Body of pancreas (tissue), 4 donors: ENCODE results near the gene ADAMTSL5. TPM values are rescaled to one million over a fixed set of nuclear protein-coding genes. Genes with fewer than 3 reads are reported as not detected.

ENCODE experiments used
- ATAC-seq: fragments of 150-250 bp; one replicate; pipeline ENCODE4 v1.9.1; 2016
- DNase-seq, 4 donors: peaks; one replicate each; pipeline ENCODE4 v3.0.0-alpha.2; 2019
- H3K27ac ChIP-seq, 4 donors: fragments of 200-600 bp; sonication (generic); 1 replicate in 3 of 4; 2 replicates in 1 of 4; pipeline versions ENCODE4 v1.5.1 to v1.6.1; 2016 to 2019; ENCODE audit warnings: mild to moderate bottlenecking in 1 of 4, mixed read lengths in 1 of 4, moderate library complexity in 1 of 4
- H3K27me3 ChIP-seq, 2 donors: fragments of 200-600 bp; sonication (generic); one replicate each; pipeline ENCODE4 v1.6.0; 2016; ENCODE audit warnings: mild to moderate bottlenecking in 1 of 2
- H3K36me3 ChIP-seq, 2 donors: fragments of 200-600 bp; sonication (generic); replicated peaks in 1 of 2; 2 replicates each; pipeline ENCODE4 v1.5.1; 2016; ENCODE audit warnings: low read depth in 2 of 2; ENCODE audit not compliant: insufficient read depth in 1 of 2
- H3K4me1 ChIP-seq: fragments of 200-600 bp; sonication (generic); one replicate; pipeline ENCODE4 v1.6.0; 2016
- H3K4me3 ChIP-seq, 2 donors: fragments of 200-600 bp; sonication (generic); 1 replicate in 1 of 2; 2 replicates in 1 of 2; pipeline ENCODE4 v1.5.1; 2016 to 2019
- H3K9me3 ChIP-seq, 3 donors: fragments of 200-600 bp; sonication (generic); 1 replicate in 2 of 3; 2 replicates in 1 of 3; pipeline ENCODE4 v1.5.1; 2016
- POLR2A ChIP-seq, 3 donors: fragments of 450-650 bp; IDR thresholded peaks; one replicate each; pipeline ENCODE4 v1.6.1; 2016; ENCODE audit warnings: antibody characterized with exemption in 3 of 3, mild to moderate bottlenecking in 2 of 3
- WGBS, 2 donors: methylation state at CpG; one replicate each; pipeline ENCODE4 v1.1.5; 2017; 5-methylcytosine and 5-hydroxymethylcytosine counted together
- intact Hi-C: fragments of 100-400 bp; cut with DNase I; formaldehyde crosslinking; loops from one replicate; pipeline ENCODE4 v1.15.1; 2023
- total RNA-seq, 2 donors: library from RNA; depleted of rRNA; stranded (reverse); fragments of >200 nt; gene quantifications; one replicate each; pipeline ENCODE4 v1.1.0, GENCODE V29; 2016
- TF ChIP-seq, protein P1 (sequence below), 7 experiments: fragments of 450-650 bp in 4 of 7; fragments of 200-600 bp in 3 of 7; sonication (generic) in 3 of 7; IDR thresholded peaks; one replicate each; pipeline ENCODE4 v1.5.1; 2016 to 2019; ENCODE audit warnings: antibody characterized with exemption in 7 of 7

ADAMTSL5 gene
- total RNA-seq, 2 donors from 2014 or later, result 1.3 TPM; not detected in 1

DNA sequence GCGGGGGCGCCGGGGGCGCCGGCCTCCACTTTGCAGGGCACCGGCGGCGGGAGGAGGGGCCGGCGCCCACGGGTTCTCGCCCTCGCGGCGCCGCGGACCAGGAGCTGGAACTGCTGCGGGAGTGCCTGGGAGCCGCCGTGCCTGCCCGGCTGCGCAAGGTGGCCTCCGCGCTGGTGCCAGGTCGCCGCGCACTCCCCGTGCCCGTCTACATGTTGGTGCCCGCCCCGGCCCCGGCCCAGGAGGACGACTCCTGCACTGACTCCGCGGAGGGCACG, 45.7 kb downstream of the ADAMTSL5 start:
- DNase-seq (no peak), ATAC-seq (no peak)
- intact Hi-C loops, result no loop called here
- H3K4me1 ChIP-seq, result peaks cover 67% of the 10 kb centered on the region
- 5% methylated on average over 33 of the region's 36 CpGs; no CpG with 5 or more reads in 1 of the 2 donors for WGBS, 2 donors
- H3K9me3 ChIP-seq, result no peaks in the 10 kb centered on the region
- H3K27ac ChIP-seq, result no peak overlapping the region
- peaks cover 0 to 46% of the 10 kb centered on the region in 2 donors for H3K27me3 ChIP-seq
- no peak overlapping the region for H3K4me3 ChIP-seq
- no peaks in the 10 kb centered on the region for H3K36me3 ChIP-seq
- no peak for TF ChIP-seq POLR2A (IDR thresholded peaks at IDR 0.05)
- TF ChIP-seq, protein P1, sequence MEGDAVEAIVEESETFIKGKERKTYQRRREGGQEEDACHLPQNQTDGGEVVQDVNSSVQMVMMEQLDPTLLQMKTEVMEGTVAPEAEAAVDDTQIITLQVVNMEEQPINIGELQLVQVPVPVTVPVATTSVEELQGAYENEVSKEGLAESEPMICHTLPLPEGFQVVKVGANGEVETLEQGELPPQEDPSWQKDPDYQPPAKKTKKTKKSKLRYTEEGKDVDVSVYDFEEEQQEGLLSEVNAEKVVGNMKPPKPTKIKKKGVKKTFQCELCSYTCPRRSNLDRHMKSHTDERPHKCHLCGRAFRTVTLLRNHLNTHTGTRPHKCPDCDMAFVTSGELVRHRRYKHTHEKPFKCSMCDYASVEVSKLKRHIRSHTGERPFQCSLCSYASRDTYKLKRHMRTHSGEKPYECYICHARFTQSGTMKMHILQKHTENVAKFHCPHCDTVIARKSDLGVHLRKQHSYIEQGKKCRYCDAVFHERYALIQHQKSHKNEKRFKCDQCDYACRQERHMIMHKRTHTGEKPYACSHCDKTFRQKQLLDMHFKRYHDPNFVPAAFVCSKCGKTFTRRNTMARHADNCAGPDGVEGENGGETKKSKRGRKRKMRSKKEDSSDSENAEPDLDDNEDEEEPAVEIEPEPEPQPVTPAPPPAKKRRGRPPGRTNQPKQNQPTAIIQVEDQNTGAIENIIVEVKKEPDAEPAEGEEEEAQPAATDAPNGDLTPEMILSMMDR (IDR thresholded peaks at IDR 0.05), result no peak

DNA sequence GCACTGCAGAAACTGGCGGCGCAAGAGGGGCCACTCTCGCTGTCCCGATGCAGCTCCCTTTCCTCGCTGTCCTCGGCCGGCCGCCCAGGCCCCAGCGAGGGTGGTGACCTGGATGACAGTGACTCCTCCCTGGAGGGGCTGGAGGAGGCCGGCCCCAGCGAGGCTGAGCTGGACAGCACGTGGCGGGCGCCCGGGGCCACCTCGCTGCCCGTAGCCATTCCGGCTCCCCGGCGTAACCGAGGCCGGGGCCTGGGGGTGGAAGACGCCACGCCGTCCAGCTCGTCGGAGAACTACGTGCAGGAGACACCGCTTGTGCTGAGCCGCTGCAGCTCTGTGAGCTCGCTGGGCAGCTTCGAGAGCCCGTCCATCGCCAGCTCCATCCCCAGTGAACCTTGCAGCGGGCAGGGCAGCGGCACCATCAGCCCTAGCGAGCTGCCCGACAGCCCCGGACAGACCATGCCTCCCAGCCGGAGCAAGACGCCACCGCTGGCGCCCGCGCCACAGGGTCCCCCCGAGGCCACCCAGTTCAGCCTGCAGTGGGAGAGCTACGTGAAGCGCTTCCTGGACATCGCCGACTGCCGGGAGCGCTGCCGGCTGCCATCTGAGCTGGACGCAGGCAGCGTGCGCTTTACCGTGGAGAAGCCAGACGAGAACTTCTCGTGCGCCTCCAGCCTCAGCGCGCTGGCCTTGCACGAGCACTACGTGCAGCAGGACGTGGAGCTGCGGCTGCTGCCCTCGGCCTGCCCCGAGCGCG, 46.2 kb downstream of the ADAMTSL5 start:
- WGBS, 2 donors, result 20 to 23% methylated on average over 2 to 40 of the region's 70 CpGs
- Histone ChIP-seq H3K27ac (no peak overlapping the region), H3K27me3 (peaks cover 0 to 41% of the 10 kb centered on the region in 2 donors), H3K4me1 (peaks cover 61% of the 10 kb centered on the region), H3K9me3 (no peaks in the 10 kb centered on the region), H3K36me3 (no peaks in the 10 kb centered on the region), H3K4me3 (no peak overlapping the region)
- DNase-seq (no peak), ATAC-seq (no peak)
- intact Hi-C loops, result no loop called here
- TF ChIP-seq, protein P1 (IDR thresholded peaks at IDR 0.05), result no peak
- no peak for TF ChIP-seq POLR2A (IDR thresholded peaks at IDR 0.05)

DNA sequence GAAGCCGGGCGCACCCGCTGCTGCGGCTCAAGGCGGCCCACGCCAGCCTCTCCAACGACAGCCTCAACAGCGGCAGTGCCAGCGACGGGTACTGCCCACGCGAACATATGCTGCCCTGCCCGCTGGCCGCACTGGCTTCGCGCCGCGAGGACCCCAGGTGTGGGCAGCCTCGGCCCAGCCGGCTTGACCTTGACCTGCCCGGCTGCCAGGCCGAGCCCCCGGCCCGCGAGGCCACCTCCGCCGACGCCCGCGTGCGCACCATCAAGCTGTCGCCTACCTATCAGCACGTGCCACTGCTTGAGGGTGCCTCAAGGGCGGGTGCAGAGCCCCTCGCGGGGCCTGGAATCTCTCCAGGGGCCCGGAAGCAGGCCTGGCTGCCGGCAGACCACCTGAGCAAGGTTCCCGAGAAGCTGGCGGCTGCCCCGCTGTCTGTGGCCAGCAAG, 46.8 kb downstream of the ADAMTSL5 start:
- peaks cover 0 to 36% of the 10 kb centered on the region in 2 donors for H3K27me3 ChIP-seq

DNA sequence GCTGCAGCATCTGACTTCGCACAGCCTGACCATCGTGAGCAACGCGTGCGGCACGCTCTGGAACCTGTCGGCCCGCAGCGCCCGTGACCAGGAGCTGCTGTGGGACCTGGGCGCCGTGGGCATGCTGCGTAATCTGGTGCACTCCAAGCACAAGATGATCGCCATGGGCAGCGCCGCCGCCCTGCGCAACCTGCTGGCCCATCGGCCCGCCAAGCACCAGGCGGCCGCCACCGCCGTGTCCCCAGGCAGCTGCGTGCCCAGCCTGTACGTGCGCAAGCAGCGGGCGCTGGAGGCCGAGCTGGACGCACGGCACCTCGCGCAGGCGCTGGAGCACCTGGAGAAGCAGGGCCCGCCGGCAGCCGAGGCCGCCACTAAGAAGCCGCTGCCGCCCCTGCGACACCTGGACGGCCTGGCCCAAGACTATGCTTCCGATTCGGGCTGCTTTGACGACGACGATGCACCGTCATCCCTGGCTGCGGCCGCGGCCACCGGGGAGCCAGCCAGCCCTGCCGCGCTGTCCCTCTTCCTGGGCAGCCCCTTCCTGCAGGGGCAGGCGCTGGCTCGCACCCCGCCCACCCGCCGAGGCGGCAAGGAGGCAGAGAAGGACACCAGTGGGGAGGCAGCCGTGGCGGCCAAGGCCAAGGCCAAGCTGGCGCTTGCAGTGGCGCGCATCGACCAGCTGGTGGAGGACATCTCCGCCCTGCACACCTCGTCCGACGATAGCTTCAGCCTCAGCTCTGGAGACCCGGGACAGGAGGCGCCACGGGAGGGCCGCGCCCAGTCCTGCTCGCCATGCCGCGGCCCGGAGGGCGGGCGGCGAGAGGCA, 47.4 kb downstream of the ADAMTSL5 start:
- ATAC-seq (peak; percentile 33), DNase-seq (peak in 2 of 4 donors; percentile 35 to 54)
- H3K4me1 ChIP-seq, result peaks cover 49% of the 10 kb centered on the region
- H3K27me3 ChIP-seq, result peaks cover 0 to 30% of the 10 kb centered on the region in 2 donors
- H3K4me3 ChIP-seq, result no peak overlapping the region
- intact Hi-C loops, result no loop called here
- WGBS, 2 donors, result 30 to 80% methylated on average over 1 to 63 of the region's 83 CpGs
- TF ChIP-seq POLR2A (IDR thresholded peaks at IDR 0.05), result no peak
- TF ChIP-seq, protein P1 (IDR thresholded peaks at IDR 0.05), result peak; percentile 11 to 40 (median 24)
- no peaks in the 10 kb centered on the region for H3K36me3 ChIP-seq
- H3K9me3 ChIP-seq, result no peaks in the 10 kb centered on the region
- H3K27ac ChIP-seq, result no peak overlapping the region

More for the DNA sequence above, 46.8 kb downstream of the ADAMTSL5 start:
- ATAC-seq, result no peak
- Histone ChIP-seq H3K9me3 (no peaks in the 10 kb centered on the region), H3K27ac (no peak overlapping the region), H3K4me3 (no peak overlapping the region), H3K36me3 (no peaks in the 10 kb centered on the region), H3K4me1 (peaks cover 55% of the 10 kb centered on the region)
- DNase-seq, result no peak
- TF ChIP-seq POLR2A (IDR thresholded peaks at IDR 0.05), result no peak
- TF ChIP-seq, protein P1 (IDR thresholded peaks at IDR 0.05), result no peak
- 30% methylated on average over 29 of the region's 41 CpGs; no CpG with 5 or more reads in 1 of the 2 donors for WGBS, 2 donors
- intact Hi-C loops, result no loop called here
